HG03139 (cell line): ENCODE measurements around the gene ZC3H6.
"Not testable (repeated sequence)": the region's sequence is repeated elsewhere in the genome, so short reads cannot be mapped to it uniquely, and the experiment has no call there.

Experiments
- ATAC-seq: cut with Tn5 transposase; IDR thresholded peaks from one replicate; pipeline ENCODE4 v1.9.1; 2021; ENCODE audit not compliant: unreplicated experiment

Gene ZC3H6

DNA sequence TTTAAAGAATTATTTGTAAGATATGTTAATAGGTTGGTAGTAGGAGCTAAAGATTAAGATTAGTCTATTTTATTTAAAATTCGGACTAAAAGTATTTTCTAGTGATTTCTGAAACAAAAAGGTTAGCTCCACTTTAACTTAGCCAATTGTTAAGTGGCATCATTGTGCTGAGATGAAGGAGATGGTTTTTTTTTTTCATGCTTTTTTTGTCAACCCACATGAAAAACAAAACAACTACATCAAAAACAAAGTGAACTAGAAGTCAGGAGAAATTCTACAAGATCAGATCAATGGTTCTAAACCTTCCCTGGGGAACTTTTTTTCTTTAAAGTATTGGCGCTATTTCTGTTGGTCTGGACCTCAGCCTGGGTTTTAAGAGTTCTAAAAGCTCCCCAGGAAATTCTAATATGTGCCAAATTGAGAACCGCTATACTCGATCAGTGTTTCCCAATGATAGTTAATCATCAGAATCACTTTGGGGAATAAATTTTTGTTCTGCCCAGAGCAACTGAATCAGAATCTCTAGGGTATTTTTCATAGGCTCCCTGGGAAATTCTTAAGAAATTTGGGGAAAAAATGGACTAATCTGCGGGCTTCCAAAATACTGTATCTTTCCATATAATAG is 2.3 kb downstream of the ZC3H6 start:
- ATAC-seq, result no peak

DNA sequence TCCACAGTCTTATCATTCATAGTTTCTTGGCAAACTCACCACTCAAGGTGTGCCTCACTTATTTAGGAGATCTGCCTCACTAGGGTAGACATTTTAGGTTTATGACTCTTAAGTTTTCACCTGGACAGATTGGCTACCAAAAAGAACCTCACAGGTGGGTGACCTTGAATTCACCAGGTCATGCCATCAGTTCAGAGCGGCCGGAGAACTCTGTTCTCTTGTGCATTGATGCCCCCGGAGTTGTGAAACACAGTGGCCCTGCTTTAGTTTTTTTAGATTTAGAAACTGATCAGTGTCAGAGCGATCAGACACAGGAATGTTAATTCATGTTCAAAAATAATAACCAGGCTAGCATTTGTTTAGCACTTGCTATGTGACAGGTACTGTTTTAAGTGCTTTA is 6.7 kb downstream of the ZC3H6 start:
- not testable (repeated sequence) for ATAC-seq

GRCh38 chr2:112283535-112283934 is 8.1 kb downstream of the ZC3H6 start:
- ATAC-seq, result not testable (repeated sequence)

DNA sequence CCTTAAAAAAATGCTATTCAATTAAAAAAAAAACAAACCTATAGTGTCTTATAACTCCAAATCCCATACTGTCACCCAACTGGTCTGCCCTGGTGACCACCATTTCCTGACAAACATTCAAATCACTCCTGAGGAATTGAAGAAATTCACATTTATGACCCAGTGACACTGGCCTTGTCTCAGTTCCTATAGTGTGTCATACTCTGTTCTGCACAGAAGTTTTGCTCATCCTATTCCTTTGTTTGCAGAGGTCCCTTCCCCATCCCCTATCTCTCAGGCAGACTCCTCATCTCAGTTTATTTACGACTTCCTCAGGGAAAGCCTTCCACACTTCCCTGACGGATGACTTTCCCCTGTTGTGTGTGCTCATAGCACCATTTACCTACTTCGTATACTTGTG is 14.7 kb downstream of the ZC3H6 start:
- ATAC-seq, result no peak

GRCh38 chr2:112290648-112291047 is 15.3 kb downstream of the ZC3H6 start:
- no peak for ATAC-seq

- ATAC-seq, result no peak
These were observed 18.4 kb downstream of the ZC3H6 start for GRCh38 chr2:112293636-112294401.

GRCh38 chr2:112295407-112296078 is 20.1 kb downstream of the ZC3H6 start:
- ATAC-seq, result no peak

DNA sequence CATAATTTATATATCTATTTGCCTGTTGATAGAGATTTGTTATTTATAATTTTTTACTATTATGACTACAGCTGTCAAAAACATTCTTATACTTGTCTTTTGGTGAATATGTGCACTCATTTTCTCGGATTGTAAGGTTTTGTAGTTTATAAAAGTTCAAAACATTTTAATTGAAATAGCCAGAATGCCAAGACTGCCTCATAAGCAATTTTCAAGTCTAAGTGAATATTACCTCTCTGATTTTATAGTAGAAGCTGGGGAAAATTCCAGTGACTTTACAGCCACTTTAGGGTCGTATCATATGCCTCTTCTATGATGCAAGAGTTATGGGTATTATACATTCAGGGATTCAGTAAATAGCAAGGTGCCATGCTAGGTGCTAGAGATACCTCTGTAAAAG is 21.0 kb downstream of the ZC3H6 start:
- ATAC-seq, result no peak

GRCh38 chr2:112301171-112301584 is 25.8 kb downstream of the ZC3H6 start:
- no peak for ATAC-seq

DNA sequence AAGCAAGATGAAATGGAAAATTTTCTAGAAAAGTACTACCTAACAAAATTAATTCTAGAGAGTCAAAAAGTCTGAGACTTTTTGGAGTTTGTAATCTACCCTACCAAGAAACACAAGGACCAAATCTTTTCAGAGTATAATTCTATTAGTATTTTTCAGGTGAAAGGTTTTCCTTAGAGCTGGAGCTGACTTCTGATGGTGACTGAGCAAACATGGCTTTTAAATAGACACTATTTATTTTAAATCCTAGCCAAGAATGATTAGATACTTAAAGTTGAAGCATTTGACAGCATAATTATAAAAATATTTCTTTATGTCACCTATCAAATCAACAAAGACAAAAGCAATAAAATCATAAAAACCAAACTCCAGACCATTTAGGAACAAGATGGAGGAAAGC is 26.6 kb downstream of the ZC3H6 start:
- no peak for ATAC-seq

DNA sequence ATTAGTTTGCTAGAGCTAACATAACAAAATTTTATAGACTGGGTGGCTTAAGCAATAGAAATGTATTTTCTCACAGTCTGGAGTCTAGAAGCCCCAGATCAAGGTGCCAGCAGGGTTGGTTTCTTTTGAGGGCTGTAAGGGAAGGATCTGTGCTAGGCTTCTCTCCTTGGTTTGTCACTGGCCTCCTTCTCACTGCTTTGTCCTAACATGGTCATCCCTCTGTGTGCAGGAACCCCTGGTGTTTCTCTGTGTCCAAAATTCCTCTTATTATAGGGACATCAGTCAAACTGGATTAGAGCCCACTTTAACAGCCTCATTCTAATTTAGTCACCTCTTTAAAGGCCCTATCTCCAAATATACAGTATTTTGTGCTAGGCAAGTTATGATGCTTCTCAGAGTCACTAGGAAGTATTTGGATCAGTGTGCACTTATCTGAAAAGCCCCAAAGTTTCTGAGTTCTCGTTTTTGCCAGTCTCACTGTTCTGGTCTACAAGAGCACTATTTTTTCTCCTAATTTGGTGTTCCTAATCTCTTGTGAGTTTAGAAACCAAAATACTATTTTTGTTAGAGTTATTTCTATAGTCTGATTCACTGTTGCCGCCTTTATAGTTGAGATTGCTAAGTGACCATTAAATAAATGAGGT is 29.0 kb downstream of the ZC3H6 start:
- no peak for ATAC-seq

DNA sequence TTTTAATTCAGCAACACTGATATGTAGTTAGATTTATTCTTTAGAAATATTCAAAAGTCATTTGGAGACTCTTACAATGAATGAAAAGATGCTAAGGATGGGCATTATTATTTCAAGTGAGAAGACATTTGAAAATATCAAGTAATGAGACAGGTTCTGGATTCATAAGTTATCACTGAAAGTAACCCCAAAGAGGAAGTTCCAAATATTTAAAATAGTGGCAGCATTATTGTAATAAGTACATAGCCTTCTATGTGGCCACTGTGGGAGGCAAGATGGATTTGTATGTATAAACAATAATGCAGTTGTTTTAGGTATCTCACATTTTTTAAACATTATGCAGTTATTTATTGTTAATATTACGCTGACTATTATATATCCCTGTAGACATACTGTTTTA is 29.7 kb downstream of the ZC3H6 start:
- no peak for ATAC-seq

- no peak for ATAC-seq
These were observed 35.5 kb downstream of the ZC3H6 start for GRCh38 chr2:112310906-112311305.

DNA sequence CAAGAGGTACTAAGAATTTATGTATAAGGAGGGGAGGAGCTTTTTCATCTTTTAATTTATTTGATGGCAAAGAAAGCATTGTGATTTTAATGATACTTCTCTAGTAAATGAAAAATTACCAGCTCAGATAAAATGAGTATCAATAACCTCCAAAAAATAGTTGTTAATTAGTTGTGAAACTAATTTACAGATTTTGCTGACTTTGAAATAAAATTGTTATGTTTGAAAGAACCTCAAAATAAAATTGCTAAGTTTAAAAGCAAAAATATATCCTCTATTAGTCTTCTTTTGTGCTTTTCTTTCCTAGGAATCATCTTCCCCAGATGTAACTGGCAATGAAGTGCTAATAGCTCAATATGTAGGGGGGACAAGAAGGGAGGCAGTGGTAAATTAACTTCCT is 36.5 kb downstream of the ZC3H6 start:
- ATAC-seq, result no peak

GRCh38 chr2:112312821-112313220 is 37.4 kb downstream of the ZC3H6 start:
- no peak for ATAC-seq

- no peak for ATAC-seq
These were observed 39.5 kb downstream of the ZC3H6 start for GRCh38 chr2:112314856-112315255.

GRCh38 chr2:112317303-112318158 is 42.1 kb downstream of the ZC3H6 start:
- ATAC-seq, result no peak

- ATAC-seq, result no peak
These were observed 43.1 kb downstream of the ZC3H6 start for GRCh38 chr2:112318515-112318914.

DNA sequence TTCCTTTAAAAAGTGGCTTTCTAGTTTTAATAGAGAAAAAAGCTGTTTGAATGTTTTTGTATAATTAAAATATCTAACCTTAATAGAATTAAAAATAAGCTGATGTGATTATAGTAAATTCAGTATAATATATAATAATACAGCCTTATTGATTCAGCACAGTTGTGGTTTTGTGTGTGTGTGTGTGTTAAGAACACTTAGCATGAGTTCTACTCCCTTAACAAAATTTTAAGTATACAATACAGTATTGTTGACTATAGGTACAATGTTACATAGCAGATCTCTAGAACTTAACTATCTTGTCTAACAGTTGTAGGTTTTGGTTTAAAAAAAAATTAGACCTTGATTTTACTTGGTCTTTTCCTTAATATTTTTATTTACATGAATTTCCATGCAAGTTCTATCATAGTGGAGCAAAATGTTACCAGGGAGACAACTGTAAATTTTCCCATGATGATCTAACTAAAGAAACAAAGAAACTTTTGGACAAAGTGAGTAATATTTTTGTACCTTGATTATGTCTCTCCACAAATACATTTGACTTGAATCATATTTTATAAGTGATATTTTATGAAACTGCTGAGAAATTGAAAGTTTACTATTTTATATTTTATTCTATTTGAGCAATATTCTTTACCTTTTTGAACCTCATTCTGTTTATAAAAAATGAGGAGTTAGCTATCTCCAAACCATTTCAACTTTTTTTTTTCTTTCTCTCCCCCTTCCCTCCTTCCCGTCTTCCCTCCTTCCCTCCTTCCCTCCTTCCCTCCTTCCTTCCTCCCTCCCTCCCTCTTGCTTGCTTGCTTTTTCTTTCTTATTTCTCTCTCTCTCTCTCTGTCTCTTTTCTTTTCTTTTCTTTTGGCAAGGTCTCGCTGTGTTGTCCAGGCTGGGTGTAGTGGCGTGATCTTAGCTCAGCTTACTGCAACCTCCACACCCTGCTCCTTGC is 46.3 kb downstream of the ZC3H6 start:
- no peak for ATAC-seq

GRCh38 chr2:112322919-112323318 is 47.5 kb downstream of the ZC3H6 start:
- ATAC-seq, result no peak
